BLaER1 treated with 17β-estradiol and CSF1 and Interleukin-3, amounts not matched to agents 10 nM and 100 nM (cell line): Measurements from ENCODE around the gene HELZ2.

ENCODE experiments used
- H3K27ac ChIP-seq, 11 experiments: shearing (Covaris generic); formaldehyde crosslinking; 2 replicates each; pipeline ENCODE4 v1.8.1; 2022
- H3K27me3 ChIP-seq, 11 experiments: shearing (Covaris generic); formaldehyde crosslinking; 2 replicates each; pipeline ENCODE4 v1.8.1; 2022
- H3K36me3 ChIP-seq, 11 experiments: shearing (Covaris generic); formaldehyde crosslinking; 2 replicates each; pipeline ENCODE4 v1.8.1; 2022
- H3K4me1 ChIP-seq, 10 experiments: shearing (Covaris generic); formaldehyde crosslinking; 2 replicates each; pipeline ENCODE4 v1.8.1; 2022
- H3K4me2 ChIP-seq, 11 experiments: shearing (Covaris generic); formaldehyde crosslinking; 2 replicates each; pipeline ENCODE4 v1.8.1; 2022
- H3K4me3 ChIP-seq, 10 experiments: shearing (Covaris generic); formaldehyde crosslinking; 2 replicates each; pipeline ENCODE4 v1.8.1; 2022
- H3K9ac ChIP-seq, 11 experiments: shearing (Covaris generic); formaldehyde crosslinking; 2 replicates each; pipeline ENCODE4 v1.8.1; 2022
- H3K9me3 ChIP-seq, 11 experiments: shearing (Covaris generic); formaldehyde crosslinking; replicated peaks in 1 of 11; 2 replicates each; pipeline ENCODE4 v1.8.1; 2022
- H4K20me1 ChIP-seq, 11 experiments: shearing (Covaris generic); formaldehyde crosslinking; 2 replicates each; pipeline ENCODE4 v1.8.1; 2022
- Cebpa-rat ChIP-seq, 11 experiments: shearing (Covaris generic); IDR thresholded peaks; 2 replicates each; pipeline ENCODE4 v1.8.1; 2022

HELZ2 gene

DNA sequence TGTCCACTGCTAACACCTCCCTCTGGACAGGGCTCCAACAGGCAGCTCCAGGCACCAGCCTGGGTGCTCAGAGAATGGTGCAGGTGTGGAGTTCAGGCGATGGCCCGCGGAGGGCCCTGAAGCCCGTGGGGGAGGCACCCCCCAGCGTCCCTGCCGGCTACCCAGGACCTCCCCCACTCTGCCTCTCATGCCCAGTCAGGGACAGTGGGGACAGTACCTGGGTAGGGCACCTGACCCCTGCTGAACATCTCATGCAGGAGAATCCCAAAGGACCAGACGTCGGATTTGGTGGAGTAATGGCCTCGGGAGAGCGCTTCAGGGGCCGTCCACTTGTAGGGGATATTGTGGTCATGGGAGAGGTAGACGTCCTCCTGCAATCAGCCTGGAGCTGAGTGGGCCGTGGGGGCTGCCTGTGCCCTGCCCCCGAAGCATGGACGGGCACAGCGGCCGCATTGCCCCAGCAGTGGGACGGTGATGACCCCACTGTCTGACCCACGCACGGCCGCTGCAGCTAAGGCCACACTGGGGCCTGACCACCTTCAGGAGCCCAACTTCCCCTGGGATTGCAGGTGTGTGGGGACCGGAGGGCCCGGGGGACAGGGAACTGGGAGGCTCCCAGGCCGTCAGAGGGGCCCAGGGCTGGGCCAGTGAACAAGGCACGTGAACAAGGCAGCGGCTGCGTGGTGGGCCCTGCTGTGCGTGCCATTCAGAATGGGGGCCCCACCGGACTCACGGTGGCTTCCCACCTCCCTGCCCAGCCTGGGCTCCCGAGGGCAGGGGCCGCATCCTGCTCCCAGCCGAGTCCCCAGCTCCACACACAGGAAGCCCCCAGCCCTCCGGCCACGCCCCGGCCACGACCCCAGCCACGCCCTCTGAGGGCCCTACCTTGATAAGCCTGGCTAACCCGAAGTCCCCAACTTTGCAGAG is 43.9 kb downstream of the HELZ2 start:
- Histone ChIP-seq H3K4me2 (no peak overlapping the region), H3K9me3 (no peaks in the 10 kb centered on the region), H3K27me3 (peaks cover 7 to 27% (median 11%) of the 10 kb centered on the region in 11 experiments; a peak in 20 of 22 replicates), H3K36me3 (no peaks in the 10 kb centered on the region), H3K4me3 (no peak overlapping the region), H3K9ac (no peak overlapping the region), H3K27ac (no peak overlapping the region), H3K4me1 (peaks cover 11 to 58% (median 41%) of the 10 kb centered on the region in 10 experiments; a peak in 19 of 20 replicates), H4K20me1 (peaks cover 0 to 56% (median 3%) of the 10 kb centered on the region in 11 experiments; a peak in 14 of 22 replicates)
- TF ChIP-seq Cebpa-rat (IDR thresholded peaks at IDR 0.05), result no peak

DNA sequence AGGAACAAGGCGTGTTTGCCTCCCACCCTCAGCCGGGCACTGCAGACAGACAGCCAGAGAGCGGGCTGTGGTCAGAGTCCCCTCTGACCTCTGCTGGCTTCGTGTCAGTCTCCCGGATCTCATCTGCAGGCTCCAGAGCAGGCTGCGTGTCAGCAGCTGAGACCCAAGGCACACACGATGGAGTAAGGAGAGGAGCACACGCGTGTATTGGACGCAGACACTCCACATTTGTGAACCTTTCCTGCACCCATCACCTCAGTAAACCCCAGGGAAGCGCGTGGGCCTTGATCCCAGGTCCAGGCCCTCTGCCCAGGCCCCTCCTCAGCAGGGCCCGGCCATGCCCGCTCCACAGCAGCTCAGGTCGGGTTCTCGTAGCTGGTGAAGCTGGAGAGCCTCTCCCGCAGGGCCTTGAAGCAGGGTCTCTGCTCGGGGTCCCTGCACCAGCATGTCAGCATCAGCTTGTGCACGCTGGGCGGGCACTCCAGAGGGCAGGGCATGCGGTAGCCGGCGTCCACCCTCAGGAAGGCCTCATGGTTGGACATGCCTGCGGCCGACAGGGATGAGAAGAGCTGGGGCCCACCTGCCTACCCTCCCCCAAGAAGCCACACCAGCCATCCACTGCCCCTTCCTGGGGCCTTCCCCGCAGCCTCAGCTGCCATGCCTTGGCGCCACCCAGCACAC is 44.7 kb downstream of the HELZ2 start:
- Histone ChIP-seq H3K9ac (no peak overlapping the region), H3K4me1 (peaks cover 11 to 54% (median 37%) of the 10 kb centered on the region in 10 experiments; a peak in 19 of 20 replicates), H3K9me3 (no peaks in the 10 kb centered on the region), H3K36me3 (no peaks in the 10 kb centered on the region), H4K20me1 (peaks cover 0 to 56% (median 10%) of the 10 kb centered on the region in 11 experiments; a peak in 14 of 22 replicates), H3K27ac (no peak overlapping the region), H3K27me3 (peaks cover 0 to 19% (median 3%) of the 10 kb centered on the region in 11 experiments; a peak in 14 of 22 replicates), H3K4me3 (no peak overlapping the region), H3K4me2 (no peak overlapping the region)
- no peak for TF ChIP-seq Cebpa-rat (IDR thresholded peaks at IDR 0.05)

DNA sequence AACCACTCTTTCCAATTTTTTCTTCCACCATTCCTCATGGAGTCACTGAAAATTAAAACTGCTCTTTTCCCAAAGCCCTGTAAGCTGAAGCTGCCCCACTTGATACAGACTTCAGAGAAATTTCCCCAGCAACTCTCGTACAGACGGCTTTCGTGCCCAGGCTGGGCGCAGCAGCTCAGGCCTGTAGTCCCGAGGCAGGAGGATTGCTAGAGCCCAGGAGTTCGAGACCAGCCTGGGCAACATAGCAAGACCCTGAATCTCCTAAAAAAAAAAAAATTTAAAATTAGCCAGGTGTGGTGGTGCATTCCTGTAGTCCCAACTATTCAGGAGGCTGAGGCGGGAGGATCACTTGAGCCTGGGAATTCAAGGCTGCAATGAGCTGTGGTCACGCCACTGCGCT is 46.9 kb downstream of the HELZ2 start:
- Histone ChIP-seq H3K9me3 (peaks cover 8 to 12% (median 10%) of the 10 kb centered on the region in 11 experiments; a peak in 19 of 22 replicates), H3K9ac (no peak overlapping the region), H3K4me1 (peaks cover 13 to 38% (median 28%) of the 10 kb centered on the region in 10 experiments), H3K4me3 (no peak overlapping the region), H4K20me1 (peaks cover 11 to 64% (median 26%) of the 10 kb centered on the region in 11 experiments; a peak in 21 of 22 replicates), H3K27ac (no peak overlapping the region), H3K4me2 (no peak overlapping the region), H3K27me3 (peaks cover 0 to 1% (median 0%) of the 10 kb centered on the region in 11 experiments; a peak in 1 of 22 replicates), H3K36me3 (peaks cover 13 to 18% (median 16%) of the 10 kb centered on the region in 11 experiments)
- no peak for TF ChIP-seq Cebpa-rat (IDR thresholded peaks at IDR 0.05)

DNA sequence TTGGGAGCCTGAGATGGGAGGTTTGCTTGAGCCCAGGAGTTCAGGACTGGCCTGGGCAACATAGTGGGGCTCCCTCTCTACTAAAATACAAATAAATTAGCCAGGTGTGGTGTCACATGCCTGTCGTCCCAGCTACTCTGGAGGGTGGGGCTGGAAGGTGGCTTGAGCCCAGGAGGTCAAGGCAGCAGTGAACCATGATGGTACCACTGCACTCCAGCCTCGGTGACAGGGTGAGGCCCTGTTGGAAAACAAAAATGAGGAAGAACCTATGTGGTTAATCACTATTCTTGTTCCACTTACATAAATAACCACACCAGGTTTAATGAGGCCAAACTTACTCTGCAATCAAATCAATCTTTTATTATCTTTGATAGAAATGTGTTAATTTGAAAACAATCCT is 48.1 kb downstream of the HELZ2 start:
- Histone ChIP-seq H3K9me3 (peaks cover 8 to 12% (median 10%) of the 10 kb centered on the region in 11 experiments; a peak in 19 of 22 replicates), H4K20me1 (peaks cover 21 to 75% (median 37%) of the 10 kb centered on the region in 11 experiments; a peak in 21 of 22 replicates), H3K36me3 (peaks cover 16 to 20% (median 19%) of the 10 kb centered on the region in 11 experiments), H3K4me1 (peaks cover 20 to 47% (median 36%) of the 10 kb centered on the region in 10 experiments), H3K27me3 (no peaks in the 10 kb centered on the region), H3K4me3 (no peak overlapping the region), H3K9ac (no peak overlapping the region), H3K27ac (no peak overlapping the region), H3K4me2 (peak overlapping the region; percentile 38 to 68 (median 51); a peak in 20 of 22 replicates)
- no peak for TF ChIP-seq Cebpa-rat (IDR thresholded peaks at IDR 0.05)

DNA sequence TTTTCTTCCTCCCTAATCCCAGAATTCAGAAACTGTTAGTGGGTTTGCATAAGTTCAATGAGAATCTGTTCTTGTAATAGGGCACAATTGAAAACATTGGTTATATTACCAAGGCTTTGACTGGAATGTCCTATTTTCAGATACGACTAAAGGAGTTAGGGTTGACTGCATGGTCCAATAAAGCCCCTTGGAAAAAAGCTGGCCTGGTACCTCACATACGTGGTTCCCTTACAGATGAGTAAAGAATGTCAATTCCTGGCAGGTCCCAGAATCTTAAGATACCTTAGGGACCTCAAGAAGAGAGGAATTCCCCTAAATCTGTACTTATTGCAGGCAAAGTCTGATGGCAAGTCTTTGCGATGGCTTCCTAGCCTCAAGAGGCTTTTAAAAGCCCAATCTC is 48.9 kb downstream of the HELZ2 start:
- peaks cover 16 to 20% (median 19%) of the 10 kb centered on the region in 11 experiments for H3K36me3 ChIP-seq
- H3K9me3 ChIP-seq, result peaks cover 8 to 12% (median 10%) of the 10 kb centered on the region in 11 experiments; a peak in 19 of 22 replicates
- no peaks in the 10 kb centered on the region for H3K27me3 ChIP-seq

More for the DNA sequence above, 48.9 kb downstream of the HELZ2 start:
- Histone ChIP-seq H4K20me1 (peaks cover 21 to 75% (median 38%) of the 10 kb centered on the region in 11 experiments; a peak in 21 of 22 replicates), H3K4me2 (0 out of 22 replicates have a peak overlapping the region, but pooled peaks of 2 of the 11 experiments have one; percentile 50 to 51), H3K27ac (no peak overlapping the region), H3K9ac (no peak overlapping the region), H3K4me3 (no peak overlapping the region), H3K4me1 (peaks cover 20 to 41% (median 32%) of the 10 kb centered on the region in 10 experiments)
- no peak for TF ChIP-seq Cebpa-rat (IDR thresholded peaks at IDR 0.05)
